GM12864 (cell line): Measurements from ENCODE around the gene TBCCD1.

Experiments
- DNase-seq: peaks from one replicate; pipeline ENCODE4 v3.0.0-alpha.2; 2011; ENCODE audit warnings: low read depth
- H3K4me3 ChIP-seq: 2 replicates; pipeline ENCODE4 v1.5.1; 2011; ENCODE audit warnings: mild to moderate bottlenecking, low read depth, low read length, control low read depth
- TF ChIP-seq, protein P1 (sequence below): IDR thresholded peaks from 2 replicates; pipeline ENCODE4 v1.5.1; 2011; ENCODE audit warnings: low read depth, mild to moderate bottlenecking, moderate library complexity, low read length, control low read depth, inconsistent platforms; ENCODE audit errors: missing control alignments

TBCCD1 gene, protein sequence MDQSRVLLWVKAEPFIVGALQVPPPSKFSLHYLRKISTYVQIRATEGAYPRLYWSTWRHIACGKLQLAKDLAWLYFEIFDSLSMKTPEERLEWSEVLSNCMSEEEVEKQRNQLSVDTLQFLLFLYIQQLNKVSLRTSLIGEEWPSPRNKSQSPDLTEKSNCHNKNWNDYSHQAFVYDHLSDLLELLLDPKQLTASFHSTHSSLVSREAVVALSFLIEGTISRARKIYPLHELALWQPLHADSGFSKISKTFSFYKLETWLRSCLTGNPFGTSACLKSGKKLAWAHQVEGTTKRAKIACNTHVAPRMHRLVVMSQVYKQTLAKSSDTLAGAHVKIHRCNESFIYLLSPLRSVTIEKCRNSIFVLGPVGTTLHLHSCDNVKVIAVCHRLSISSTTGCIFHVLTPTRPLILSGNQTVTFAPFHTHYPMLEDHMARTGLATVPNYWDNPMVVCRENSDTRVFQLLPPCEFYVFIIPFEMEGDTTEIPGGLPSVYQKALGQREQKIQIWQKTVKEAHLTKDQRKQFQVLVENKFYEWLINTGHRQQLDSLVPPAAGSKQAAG

DNA sequence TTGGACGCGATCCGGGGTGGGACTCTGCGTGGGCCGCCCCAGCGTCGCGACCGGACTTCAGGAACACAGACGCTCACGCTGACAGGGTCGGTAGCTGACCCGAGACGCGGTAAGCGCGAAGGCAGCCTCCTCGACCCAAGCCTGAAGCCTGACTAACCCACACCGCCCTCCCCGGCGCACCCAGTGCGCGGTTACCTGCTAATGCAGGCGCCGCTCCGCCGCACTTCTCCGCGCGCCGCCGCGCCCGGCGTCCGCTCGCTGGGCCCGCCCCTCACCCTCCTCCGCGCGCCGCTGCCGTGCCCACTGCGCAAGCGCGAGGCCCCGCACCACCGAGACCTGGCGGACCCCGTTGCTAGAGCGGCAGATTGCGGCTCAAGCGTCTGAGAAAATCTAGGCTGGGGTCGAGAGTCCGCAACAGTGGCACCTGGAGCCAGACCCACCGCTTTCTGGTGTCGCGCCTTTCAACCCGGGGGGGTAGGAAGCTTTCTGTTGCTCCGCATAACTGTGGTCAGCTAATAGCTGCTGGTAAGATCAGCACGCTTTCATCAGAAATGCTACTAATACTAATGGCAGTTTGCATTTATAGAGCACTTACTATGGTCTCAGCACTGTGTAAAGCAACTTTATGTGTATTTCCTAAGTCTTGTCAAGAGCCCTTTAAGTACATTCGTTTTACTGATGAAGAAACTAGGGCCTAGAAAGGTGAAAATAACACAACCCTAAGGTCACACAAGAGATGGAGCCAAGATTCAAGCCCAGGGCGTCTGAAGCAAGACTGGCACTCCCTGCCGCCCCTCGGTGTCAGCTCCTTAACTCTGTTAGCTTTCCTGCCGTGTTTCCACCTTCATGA is at the start of gene TBCCD1:
Gene TBCCD1 (minus strand): TSS at position 268 of the 850 bp plus-strand sequence. CDS start 3,010 bp downstream, outside the sequence.
- peak; percentile 73 for DNase-seq
- TF ChIP-seq, protein P1, sequence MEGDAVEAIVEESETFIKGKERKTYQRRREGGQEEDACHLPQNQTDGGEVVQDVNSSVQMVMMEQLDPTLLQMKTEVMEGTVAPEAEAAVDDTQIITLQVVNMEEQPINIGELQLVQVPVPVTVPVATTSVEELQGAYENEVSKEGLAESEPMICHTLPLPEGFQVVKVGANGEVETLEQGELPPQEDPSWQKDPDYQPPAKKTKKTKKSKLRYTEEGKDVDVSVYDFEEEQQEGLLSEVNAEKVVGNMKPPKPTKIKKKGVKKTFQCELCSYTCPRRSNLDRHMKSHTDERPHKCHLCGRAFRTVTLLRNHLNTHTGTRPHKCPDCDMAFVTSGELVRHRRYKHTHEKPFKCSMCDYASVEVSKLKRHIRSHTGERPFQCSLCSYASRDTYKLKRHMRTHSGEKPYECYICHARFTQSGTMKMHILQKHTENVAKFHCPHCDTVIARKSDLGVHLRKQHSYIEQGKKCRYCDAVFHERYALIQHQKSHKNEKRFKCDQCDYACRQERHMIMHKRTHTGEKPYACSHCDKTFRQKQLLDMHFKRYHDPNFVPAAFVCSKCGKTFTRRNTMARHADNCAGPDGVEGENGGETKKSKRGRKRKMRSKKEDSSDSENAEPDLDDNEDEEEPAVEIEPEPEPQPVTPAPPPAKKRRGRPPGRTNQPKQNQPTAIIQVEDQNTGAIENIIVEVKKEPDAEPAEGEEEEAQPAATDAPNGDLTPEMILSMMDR, result no peak
- peak within 1 kb of the TSS; percentile 77 for H3K4me3 ChIP-seq

DNA sequence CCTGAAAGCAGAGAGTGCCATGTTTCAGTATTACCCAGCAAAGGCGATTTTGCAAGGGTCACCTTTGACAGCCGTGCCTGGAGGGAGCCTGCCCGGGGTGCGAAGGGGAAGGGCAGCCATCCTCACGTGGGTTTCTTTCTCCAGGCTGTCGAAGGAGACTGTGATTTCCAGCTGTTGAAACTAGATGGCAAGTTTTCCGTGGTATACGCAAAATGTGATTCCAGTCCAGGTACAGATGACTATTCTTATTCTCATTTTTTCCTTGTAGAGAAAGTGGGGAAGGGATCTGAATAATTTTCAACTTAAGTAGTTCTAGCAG is 49.1 kb upstream of the TBCCD1 start:
- H3K4me3 ChIP-seq, result no peak overlapping the region
- TF ChIP-seq, protein P1, result no peak

DNA sequence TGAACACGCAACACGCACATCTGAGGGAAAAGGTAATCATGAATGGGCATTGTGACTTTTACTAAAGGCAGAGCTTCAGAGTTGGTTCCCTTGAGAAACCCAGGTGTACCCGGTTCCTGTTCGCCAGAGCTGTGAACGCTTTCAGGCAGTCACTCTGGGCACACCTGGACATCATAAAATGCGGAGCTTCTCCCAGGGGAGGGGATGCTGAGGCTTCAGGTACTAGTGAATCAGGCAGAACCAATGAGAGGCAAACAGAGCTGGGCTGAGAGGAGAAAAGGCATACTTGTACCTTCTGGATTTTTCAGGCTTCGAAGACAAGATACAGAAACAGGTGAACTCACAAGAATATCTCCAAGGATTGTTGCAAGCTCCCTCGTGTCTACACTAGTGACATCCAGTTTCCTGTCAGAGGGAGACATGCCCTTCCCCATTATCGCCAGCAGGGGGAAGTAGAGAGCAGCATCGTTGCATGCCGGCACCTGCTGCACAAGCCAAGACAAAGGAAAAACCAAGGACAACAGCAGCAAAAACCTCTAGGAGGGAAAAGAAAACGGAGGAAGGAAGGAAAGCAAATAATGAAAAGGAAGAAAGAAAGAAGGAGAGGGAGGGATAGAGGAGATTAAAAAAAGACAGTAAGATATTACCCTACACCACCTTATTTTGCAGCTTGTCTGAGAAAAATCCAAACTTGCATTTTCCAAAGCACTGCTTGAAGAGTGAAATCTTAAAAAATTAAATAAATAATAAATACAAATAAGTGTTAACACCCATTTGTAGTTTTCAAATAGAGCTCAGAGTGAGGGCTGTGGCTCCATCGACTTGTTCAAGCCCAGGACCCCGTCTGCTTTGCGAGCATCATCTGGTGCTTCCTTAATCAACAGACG is 47.7 kb upstream of the TBCCD1 start:
- DNase-seq, result peak; percentile 24
- no peak overlapping the region for H3K4me3 ChIP-seq
- TF ChIP-seq, protein P1, result peak; percentile 96

More for the DNA sequence above, 49.1 kb upstream of the TBCCD1 start:
- DNase-seq, result no peak

DNA sequence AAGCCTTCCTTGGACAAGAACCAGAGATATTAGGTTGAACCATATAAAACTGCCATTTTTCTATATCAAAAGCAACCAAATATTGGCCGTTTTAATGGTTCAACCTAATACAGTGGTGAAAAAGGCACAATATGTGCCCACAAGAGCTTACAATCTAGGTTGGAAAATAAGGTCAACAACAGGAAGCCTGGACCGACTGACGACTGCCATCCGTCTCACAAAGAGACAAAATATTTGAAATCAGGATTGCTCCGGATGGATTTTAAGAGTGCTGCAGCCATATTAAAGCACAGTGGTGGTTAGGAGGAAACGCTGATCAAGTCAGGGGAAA is 47.1 kb upstream of the TBCCD1 start:
- DNase-seq, result no peak
- TF ChIP-seq, protein P1, result no peak
- no peak overlapping the region for H3K4me3 ChIP-seq

DNA sequence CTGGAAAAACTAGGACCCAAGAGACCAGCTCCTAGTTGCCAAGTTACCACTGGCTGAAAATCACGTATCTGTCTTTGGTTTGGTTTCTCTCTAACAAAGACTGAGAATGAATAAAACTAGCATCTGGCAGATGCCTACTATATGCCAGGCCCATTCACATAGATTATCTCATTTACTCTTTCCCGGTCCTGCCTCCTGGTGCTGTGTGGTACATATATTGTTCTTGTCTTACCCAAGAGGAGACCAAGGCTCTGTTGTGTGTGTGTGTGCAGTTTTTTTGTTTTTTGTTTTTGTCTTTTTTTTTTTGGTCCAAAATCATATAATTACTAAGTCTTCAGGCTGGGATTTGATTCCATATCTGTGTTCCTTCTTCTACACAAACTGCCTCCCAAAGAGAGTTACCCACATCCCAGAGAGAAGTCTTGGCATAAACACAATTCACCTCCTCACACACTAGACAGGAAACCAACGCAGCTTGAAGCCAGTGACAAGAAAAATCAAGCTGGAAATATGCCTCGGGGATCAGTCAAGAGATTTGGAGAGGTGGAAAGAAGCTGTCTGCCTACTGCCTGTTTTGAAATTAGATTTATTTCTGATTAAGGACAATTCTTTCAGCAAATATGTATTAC is 46.6 kb upstream of the TBCCD1 start:
- no peak for DNase-seq

More for the DNA sequence above, 46.6 kb upstream of the TBCCD1 start:
- H3K4me3 ChIP-seq, result no peak overlapping the region
- TF ChIP-seq, protein P1, result no peak
